ENCODE measurements around the gene CALCB.

DNA sequence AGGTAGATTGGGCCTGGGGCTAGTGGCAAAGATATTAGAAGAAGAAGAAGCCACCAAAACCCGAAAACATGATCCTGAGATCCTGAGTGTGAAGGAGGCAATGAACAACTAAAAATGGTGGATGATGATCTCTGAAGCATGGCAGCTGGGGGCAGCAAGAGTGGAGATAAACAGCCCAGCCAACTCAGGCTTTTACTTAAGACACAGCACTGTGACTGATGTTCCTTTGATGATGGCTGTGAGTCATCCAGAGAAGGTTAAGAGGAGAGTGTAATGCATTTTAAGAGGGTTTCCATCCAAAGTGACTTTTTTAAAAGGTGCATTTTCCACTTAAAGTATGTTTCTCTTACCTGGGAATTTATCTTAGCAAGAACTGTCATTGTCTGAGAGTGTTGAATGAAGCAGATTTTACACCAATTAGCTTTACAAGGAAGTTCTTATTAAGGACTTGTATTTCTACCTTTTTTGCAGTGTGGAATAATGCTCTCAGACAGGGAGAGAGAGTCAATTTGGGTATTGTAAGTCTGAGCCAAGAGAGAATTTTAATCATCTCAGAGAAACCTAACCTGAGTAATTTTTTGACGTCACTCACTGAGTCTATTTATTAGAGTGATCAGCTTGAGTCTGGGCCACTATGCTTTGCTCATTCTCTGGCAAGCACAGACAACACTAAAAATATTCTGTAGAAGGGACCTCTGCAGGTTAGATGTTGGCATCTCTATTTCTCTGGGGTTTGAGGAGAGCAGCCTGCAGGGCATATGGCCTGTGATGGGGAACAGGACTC is 14.1 kb upstream of the CALCB start:
- TF ChIP-seq CTCF (conservative IDR thresholded peaks at IDR 0.05; ENCODE audit: low read depth, low read length): no peak
- no peak for TF ChIP-seq MXI1 (IDR thresholded peaks at IDR 0.05; ENCODE audit: borderline replicate concordance, low read depth, low read length)
- TF ChIP-seq RFX5 (IDR thresholded peaks at IDR 0.05; ENCODE audit: low read depth, low read length): no peak
- TF ChIP-seq, protein P1, sequence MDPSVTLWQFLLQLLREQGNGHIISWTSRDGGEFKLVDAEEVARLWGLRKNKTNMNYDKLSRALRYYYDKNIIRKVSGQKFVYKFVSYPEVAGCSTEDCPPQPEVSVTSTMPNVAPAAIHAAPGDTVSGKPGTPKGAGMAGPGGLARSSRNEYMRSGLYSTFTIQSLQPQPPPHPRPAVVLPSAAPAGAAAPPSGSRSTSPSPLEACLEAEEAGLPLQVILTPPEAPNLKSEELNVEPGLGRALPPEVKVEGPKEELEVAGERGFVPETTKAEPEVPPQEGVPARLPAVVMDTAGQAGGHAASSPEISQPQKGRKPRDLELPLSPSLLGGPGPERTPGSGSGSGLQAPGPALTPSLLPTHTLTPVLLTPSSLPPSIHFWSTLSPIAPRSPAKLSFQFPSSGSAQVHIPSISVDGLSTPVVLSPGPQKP (IDR thresholded peaks at IDR 0.05; ENCODE audit: borderline replicate concordance, low read depth, low read length): no peak
- no peak for TF ChIP-seq CEBPB (IDR thresholded peaks at IDR 0.05; ENCODE audit: low read depth, low read length)
- no peak for TF ChIP-seq SMC3 (IDR thresholded peaks at IDR 0.05; ENCODE audit: low read depth, low read length)
